ENCODE data around the gene CCDC141. TPM values are rescaled to one million over a fixed set of nuclear protein-coding genes. Genes with fewer than 3 reads are reported as not detected.

The CCDC141 gene
- total RNA-seq, 1 donor from 2014 or later = 25.7 TPM

GRCh38 chr2:178865999-178866398 lies 183.9 kb downstream of the CCDC141 start:
- H3K9me3 ChIP-seq = no peaks in the 10 kb centered on the region
- DNase-seq (no peak), ATAC-seq (no peak)
- H3K27me3 ChIP-seq = no peaks in the 10 kb centered on the region
- H3K4me3 ChIP-seq = no peak overlapping the region
- intact Hi-C loops (cut with DNase I) = no loop called here
- peaks cover 5% of the 10 kb centered on the region for H3K4me1 ChIP-seq
- H3K27ac ChIP-seq = no peak overlapping the region
- TF ChIP-seq CTCF (IDR thresholded peaks at IDR 0.05) = no peak
- H3K36me3 ChIP-seq = no peaks in the 10 kb centered on the region

GRCh38 chr2:178865146-178865936 lies 184.6 kb downstream of the CCDC141 start:
- DNase-seq (no peak), ATAC-seq (peak; percentile 16)
- no peaks in the 10 kb centered on the region for H3K27me3 ChIP-seq
- intact Hi-C loops (cut with DNase I) = no loop called here
- H3K4me1 ChIP-seq = peaks cover 5% of the 10 kb centered on the region
- no peak overlapping the region for H3K27ac ChIP-seq
- H3K4me3 ChIP-seq = no peak overlapping the region
- no peak for TF ChIP-seq CTCF (IDR thresholded peaks at IDR 0.05)
- no peaks in the 10 kb centered on the region for H3K9me3 ChIP-seq
- H3K36me3 ChIP-seq = no peaks in the 10 kb centered on the region

GRCh38 chr2:178863856-178864620 lies 185.9 kb downstream of the CCDC141 start:
- intact Hi-C loops (cut with DNase I) = no loop called here
- ATAC-seq = peak; percentile 52
- H3K27me3 ChIP-seq = no peaks in the 10 kb centered on the region
- no peaks in the 10 kb centered on the region for H3K9me3 ChIP-seq
- no peak for DNase-seq
- no peaks in the 10 kb centered on the region for H3K36me3 ChIP-seq
- peak overlapping the region; percentile 9 for H3K4me3 ChIP-seq
- peak overlapping the region; percentile 19 for H3K27ac ChIP-seq
- H3K4me1 ChIP-seq = peaks cover 5% of the 10 kb centered on the region
- TF ChIP-seq CTCF (IDR thresholded peaks at IDR 0.05) = no peak

GRCh38 chr2:178863130-178863855 lies 186.6 kb downstream of the CCDC141 start:
- no peaks in the 10 kb centered on the region for H3K36me3 ChIP-seq
- H3K27ac ChIP-seq = peak overlapping the region; percentile 19
- H3K27me3 ChIP-seq = no peaks in the 10 kb centered on the region
- no peaks in the 10 kb centered on the region for H3K9me3 ChIP-seq
- DNase-seq (no peak), ATAC-seq (no peak)
- H3K4me1 ChIP-seq = peaks cover 5% of the 10 kb centered on the region
- intact Hi-C loops (cut with DNase I) = no loop called here
- peak overlapping the region; percentile 9 for H3K4me3 ChIP-seq
- no peak for TF ChIP-seq CTCF (IDR thresholded peaks at IDR 0.05)

- ATAC-seq (no peak), DNase-seq (no peak)
- Histone ChIP-seq H3K27ac (no peak overlapping the region), H3K36me3 (no peaks in the 10 kb centered on the region), H3K4me1 (peaks cover 5% of the 10 kb centered on the region), H3K4me3 (no peak overlapping the region), H3K27me3 (no peaks in the 10 kb centered on the region), H3K9me3 (no peaks in the 10 kb centered on the region)
- TF ChIP-seq CTCF (IDR thresholded peaks at IDR 0.05) = peak; percentile 26
- intact Hi-C loops (cut with DNase I) = no loop called here
These were observed 189.4 kb downstream of the CCDC141 start for GRCh38 chr2:178860551-178860950.
